Gastrocnemius medialis (tissue), 4 donors: ENCODE results near the gene SLC3A2.

Experiments used
- CTCF ChIP-seq, 5 experiments: fragments of 450-650 bp in 3 of 5; fragments of 200-600 bp in 2 of 5; sonication (generic) in 2 of 5; IDR thresholded peaks in 4 of 5; conservative IDR thresholded peaks in 1 of 5; 1 replicate in 4 of 5; 2 replicates in 1 of 5; pipeline ENCODE4 v1.5.1; 2016 to 2019; ENCODE audit warnings: antibody characterized with exemption in 5 of 5, mild to moderate bottlenecking in 3 of 5, moderate library complexity in 3 of 5
- POLR2A ChIP-seq, 2 donors: fragments of 450-650 bp; IDR thresholded peaks; one replicate each; pipeline ENCODE4 v1.6.1; 2017; ENCODE audit warnings: antibody characterized with exemption in 2 of 2, mild to moderate bottlenecking in 2 of 2, moderate library complexity in 2 of 2

GRCh38 chr11:62882788-62883501 is 2.2 kb downstream of the SLC3A2 start:
- no peak for TF ChIP-seq CTCF (IDR thresholded peaks at IDR 0.05 in 4 of 5, conservative IDR thresholded peaks at IDR 0.05 in 1 of 5)
- no peak for TF ChIP-seq POLR2A (IDR thresholded peaks at IDR 0.05)
